ENCODE data around the gene COG7.
"Not testable (repeated sequence)": the region's sequence is repeated elsewhere in the genome, so short reads cannot be mapped to it uniquely, and the experiment has no call there.

The COG7 gene

DNA sequence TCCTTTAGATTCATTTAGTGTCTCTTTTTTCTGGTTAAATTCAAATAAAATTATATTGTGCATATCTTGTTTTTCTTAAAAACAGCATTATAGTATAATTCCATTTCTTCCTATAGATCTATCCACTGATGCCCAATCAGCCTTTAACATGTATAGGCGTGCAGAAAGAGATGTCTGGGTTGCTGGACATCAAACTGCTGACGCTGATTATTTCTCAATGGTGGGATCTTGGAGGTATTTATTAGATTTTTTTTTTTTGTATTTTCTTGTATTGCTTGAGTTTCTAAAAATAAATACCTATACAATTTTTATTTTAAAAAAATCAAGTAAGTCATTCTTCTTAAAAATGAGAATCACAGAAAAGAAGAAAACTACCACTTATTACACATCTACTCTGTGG, 50.9 kb downstream of the COG7 start:
- TF ChIP-seq, protein P1, sequence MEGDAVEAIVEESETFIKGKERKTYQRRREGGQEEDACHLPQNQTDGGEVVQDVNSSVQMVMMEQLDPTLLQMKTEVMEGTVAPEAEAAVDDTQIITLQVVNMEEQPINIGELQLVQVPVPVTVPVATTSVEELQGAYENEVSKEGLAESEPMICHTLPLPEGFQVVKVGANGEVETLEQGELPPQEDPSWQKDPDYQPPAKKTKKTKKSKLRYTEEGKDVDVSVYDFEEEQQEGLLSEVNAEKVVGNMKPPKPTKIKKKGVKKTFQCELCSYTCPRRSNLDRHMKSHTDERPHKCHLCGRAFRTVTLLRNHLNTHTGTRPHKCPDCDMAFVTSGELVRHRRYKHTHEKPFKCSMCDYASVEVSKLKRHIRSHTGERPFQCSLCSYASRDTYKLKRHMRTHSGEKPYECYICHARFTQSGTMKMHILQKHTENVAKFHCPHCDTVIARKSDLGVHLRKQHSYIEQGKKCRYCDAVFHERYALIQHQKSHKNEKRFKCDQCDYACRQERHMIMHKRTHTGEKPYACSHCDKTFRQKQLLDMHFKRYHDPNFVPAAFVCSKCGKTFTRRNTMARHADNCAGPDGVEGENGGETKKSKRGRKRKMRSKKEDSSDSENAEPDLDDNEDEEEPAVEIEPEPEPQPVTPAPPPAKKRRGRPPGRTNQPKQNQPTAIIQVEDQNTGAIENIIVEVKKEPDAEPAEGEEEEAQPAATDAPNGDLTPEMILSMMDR (IDR thresholded peaks at IDR 0.05; ENCODE audit: low read depth, low read length, missing control alignments): no peak
- no peak for DNase-seq (ENCODE audit: low read depth)
- in situ Hi-C loops (cut with HindIII; ENCODE audit: low sequenced_read_pairs): no loop called here
- no peak overlapping the region for H3K4me3 ChIP-seq (ENCODE audit: low read depth, low read length)

DNA sequence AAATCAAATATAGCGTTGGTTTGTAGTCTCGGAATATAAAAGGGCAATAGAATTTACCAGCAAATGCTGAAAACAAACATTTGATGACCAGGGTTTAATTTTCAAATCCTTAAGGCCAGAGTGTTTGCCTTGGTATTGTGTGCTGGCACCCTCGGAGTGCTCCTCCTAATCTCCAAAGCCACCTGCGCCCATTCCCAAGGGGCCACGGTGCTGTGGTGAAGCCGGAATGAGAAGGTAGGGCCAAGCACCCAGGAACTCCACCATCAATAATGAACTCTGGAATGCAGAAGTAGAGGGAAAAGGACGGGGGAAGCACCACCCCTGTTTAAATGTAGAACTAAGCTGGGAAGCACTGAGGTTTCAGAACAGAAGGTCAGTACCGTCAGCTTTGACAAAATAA, 51.9 kb downstream of the COG7 start:
- TF ChIP-seq, protein P1 (IDR thresholded peaks at IDR 0.05; ENCODE audit: low read depth, low read length, missing control alignments): no peak
- H3K4me3 ChIP-seq (ENCODE audit: low read depth, low read length): no peak overlapping the region
- in situ Hi-C loops (cut with HindIII; ENCODE audit: low sequenced_read_pairs): no loop called here
- DNase-seq (ENCODE audit: low read depth): no peak

DNA sequence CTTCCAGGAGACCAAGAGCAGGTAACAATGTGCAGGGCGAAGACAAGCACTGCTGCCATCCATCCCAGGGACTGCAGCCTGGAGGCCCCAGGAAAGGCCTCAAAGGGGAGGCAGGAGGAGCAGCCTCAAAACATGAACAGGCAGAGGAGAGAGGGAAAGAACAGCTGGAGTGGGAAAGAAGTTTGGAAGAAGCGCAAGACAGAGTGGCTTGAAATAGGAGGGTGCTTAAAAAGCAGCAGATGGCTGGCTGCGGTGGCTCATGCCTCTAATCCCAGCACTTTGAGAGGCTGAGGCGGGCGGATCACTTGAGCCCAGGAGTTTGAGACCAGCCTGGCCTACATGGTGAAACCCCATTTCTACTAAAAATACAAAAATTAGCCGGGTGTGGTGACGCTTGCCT, 52.5 kb downstream of the COG7 start:
- DNase-seq (ENCODE audit: low read depth); H3K4me3 ChIP-seq (ENCODE audit: low read depth, low read length); in situ Hi-C loops (cut with HindIII; ENCODE audit: low sequenced_read_pairs): not testable (repeated sequence)

DNA sequence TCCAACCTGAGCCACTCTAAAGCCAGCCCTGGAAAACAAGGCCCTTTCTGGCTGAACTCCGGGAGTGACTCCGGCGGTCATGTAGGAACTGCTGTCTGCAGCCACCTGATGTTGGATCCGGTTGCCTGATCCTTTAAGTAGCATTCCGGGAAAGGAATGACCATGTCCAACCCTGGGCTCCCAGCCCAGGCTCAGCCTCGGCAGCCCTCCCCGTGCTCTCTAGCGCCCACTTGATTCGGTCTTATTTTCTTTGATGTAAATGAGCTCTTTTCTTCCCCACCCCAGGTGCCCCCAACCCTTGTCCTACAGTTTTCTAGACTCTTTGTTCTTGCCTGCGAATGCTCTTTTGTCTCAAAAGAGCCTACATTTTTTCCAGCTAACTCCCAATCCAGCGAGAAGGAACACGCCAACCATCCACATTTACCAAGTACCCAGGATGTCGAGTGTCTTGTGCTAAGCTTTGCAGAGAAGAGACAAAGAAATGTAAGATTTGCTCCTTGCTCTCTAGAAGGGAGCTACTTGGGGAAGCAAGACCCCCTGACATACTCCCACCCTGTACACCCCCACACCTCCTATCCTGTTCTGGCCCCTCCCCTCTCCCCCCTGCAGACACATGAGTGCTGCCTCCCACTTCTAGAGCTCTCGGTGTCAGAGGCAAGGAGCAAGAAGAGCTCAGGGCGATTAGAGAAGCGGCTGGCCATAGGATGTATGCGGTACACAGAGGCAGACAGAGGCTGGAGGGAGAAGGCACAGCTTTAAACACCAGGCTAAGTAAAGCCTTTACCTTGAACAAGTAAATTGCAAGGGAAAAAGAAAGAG, 53.8 kb downstream of the COG7 start:
- H3K4me3 ChIP-seq (ENCODE audit: low read depth, low read length): no peak overlapping the region
- in situ Hi-C loops (cut with HindIII; ENCODE audit: low sequenced_read_pairs): no loop called here
- no peak for DNase-seq (ENCODE audit: low read depth)
- TF ChIP-seq, protein P1 (IDR thresholded peaks at IDR 0.05; ENCODE audit: low read depth, low read length, missing control alignments): peak; percentile 48

DNA sequence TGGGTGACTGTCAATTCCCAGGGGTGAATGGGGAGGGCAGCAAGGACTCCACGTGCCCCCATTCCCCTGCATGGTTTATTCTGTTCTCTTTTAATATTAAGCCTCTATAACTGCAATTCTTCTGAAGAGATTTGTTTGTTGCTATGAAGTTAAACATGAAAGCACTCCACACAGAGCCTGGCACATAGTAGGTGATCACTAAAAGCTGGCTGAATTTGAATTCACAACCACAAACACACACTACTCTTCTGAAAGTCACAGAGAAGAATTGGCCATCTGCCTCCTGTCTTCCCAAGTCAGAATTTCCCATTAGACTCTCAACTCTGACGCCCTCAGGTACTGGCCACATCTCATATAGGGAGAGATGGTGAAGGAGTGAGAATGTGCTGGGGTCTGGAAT, 55.5 kb downstream of the COG7 start:
- TF ChIP-seq, protein P1 (IDR thresholded peaks at IDR 0.05; ENCODE audit: low read depth, low read length, missing control alignments): no peak
- no peak for DNase-seq (ENCODE audit: low read depth)
- no peak overlapping the region for H3K4me3 ChIP-seq (ENCODE audit: low read depth, low read length)
- in situ Hi-C loops (cut with HindIII; ENCODE audit: low sequenced_read_pairs): no loop called here

DNA sequence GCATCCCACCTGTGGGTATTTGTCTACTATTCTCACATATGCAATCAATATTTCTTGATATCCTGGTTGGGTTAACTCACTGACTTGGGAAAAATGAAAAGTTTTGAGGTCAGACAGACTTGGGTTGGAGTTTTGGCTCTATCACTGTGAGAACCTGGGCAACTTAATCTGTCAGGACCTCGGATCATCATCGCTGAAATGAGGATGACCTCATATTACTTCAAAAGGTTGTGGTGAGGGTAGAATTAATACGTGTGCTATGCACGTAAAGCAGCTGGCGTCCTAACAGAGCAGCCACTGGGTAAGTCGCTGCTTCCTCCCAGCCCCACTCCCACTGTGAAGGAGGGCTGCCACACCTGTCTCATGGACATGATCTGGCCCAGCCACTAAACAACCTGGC, 57.3 kb downstream of the COG7 start:
- TF ChIP-seq, protein P1 (IDR thresholded peaks at IDR 0.05; ENCODE audit: low read depth, low read length, missing control alignments): no peak
- in situ Hi-C loops (cut with HindIII; ENCODE audit: low sequenced_read_pairs): no loop called here
- no peak for DNase-seq (ENCODE audit: low read depth)
- no peak overlapping the region for H3K4me3 ChIP-seq (ENCODE audit: low read depth, low read length)

DNA sequence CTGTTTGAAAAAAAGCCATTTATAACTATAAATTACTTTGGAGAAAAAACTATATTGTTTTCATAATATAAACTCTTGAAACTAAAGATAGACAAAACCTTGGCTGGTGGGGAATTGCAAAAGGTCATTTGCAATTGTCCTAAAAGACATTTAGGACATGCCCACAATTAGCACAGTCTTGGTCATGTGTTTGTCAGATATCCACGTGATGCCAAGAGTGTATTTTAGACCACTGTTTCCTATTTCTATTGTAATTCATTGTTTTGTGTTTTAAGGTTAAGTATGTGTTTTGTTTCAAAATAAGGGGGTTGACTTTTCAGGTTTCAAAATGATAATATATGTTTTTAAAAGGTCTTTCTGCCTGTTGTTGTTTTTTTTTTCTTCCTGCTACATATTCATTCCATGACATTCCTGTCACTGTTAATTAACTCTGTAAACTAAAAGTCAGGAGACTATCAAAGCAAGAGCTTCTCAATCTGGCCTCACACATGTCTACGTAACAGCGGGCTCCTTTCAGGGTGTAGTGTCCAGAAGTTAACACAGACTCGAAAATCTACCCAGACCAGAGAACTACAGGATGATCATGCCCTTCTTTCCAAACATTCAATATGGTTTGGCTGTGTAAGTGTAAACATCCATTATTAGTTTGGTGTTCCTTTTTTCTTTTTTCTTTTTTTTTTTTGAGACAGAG, 58.7 kb downstream of the COG7 start:
- TF ChIP-seq, protein P1 (IDR thresholded peaks at IDR 0.05; ENCODE audit: low read depth, low read length, missing control alignments): no peak
- DNase-seq (ENCODE audit: low read depth): no peak
- in situ Hi-C loops (cut with HindIII; ENCODE audit: low sequenced_read_pairs): no loop called here
- H3K4me3 ChIP-seq (ENCODE audit: low read depth, low read length): no peak overlapping the region

All from astrocyte of the cerebellum (primary cell).